Measurements from ENCODE around the gene NRP2.

- no peak for TF ChIP-seq CTCF (conservative IDR thresholded peaks at IDR 0.05)
- TF ChIP-seq EZH2 (IDR thresholded peaks at IDR 0.05; ENCODE audit: low read depth), result no peak
These were observed 27.3 kb upstream of the NRP2 start for GRCh38 chr2:205654878-205655605.

Data from PC-9 (cell line).